WERI-Rb-1 (cell line): Measurements from ENCODE around the gene DFFB.
A peak's percentile ranks its signal among the peaks of the same experiment; 100 is the strongest.

Experiments used
- DNase-seq: peaks from one replicate; pipeline ENCODE4 v3.0.0-alpha.2; 2020
- H3K27ac ChIP-seq: fragments of 250-450 bp; sonication (Bioruptor Pico); 2 replicates; pipeline ENCODE4 v1.5.1; 2020; ENCODE audit warnings: mild to moderate bottlenecking, moderate library complexity
- H3K27me3 ChIP-seq: fragments of 250-450 bp; sonication (Bioruptor Pico); 2 replicates; pipeline ENCODE4 v1.5.1; 2021; ENCODE audit warnings: mild to moderate bottlenecking, low read depth, moderate library complexity; ENCODE audit not compliant: insufficient read depth, severe bottlenecking
- H3K36me3 ChIP-seq: fragments of 250-450 bp; sonication (Bioruptor Pico); 2 replicates; pipeline ENCODE4 v1.5.1; 2020; ENCODE audit warnings: mild to moderate bottlenecking, moderate library complexity
- H3K4me3 ChIP-seq: 2 replicates; pipeline ENCODE4 v1.5.1; 2011; ENCODE audit warnings: low read depth, mild to moderate bottlenecking, control low read depth, low read length
- H3K9me3 ChIP-seq: fragments of 250-450 bp; sonication (Bioruptor Pico); 2 replicates; pipeline ENCODE4 v1.5.1; 2021; ENCODE audit warnings: mild to moderate bottlenecking, moderate library complexity; ENCODE audit not compliant: severe bottlenecking
- TF ChIP-seq, protein P1 (sequence below): IDR thresholded peaks from 2 replicates; pipeline ENCODE4 v1.5.1; 2011; ENCODE audit warnings: low read depth, mild to moderate bottlenecking, control low read depth, inconsistent platforms, low read length

The DFFB gene

DNA sequence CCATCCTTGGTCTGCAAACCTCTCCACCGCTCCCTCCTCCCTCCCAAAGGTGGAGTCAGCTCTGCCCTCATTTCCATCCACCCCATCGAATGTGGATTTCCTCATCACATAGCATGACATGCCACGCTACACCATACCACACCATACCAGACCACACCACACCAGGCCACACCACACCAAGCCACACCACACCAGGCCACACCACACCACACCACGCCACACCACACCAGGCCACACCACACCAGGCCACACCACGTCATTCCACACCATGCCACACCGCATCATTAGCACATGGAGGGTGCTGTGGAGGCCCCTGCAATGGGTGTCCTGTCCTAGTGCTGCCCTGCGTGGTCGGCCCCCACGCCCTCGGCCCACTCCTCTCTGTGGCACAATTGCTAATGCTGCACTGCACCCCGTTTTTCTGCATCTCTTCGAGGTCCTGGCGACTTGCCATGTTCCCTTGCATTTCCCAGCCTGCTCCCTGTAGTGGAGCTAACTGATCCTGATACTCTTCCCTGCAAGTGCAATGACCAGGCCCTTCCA lies 11.3 kb downstream of the DFFB start:
- no peak for DNase-seq
- Histone ChIP-seq H3K27me3 (no peaks in the 10 kb centered on the region), H3K27ac (no peak overlapping the region), H3K36me3 (peaks cover 9% of the 10 kb centered on the region; the same call in 1 of the 2 replicates), H3K9me3 (no peaks in the 10 kb centered on the region), H3K4me3 (no peak overlapping the region)
- TF ChIP-seq, protein P1, sequence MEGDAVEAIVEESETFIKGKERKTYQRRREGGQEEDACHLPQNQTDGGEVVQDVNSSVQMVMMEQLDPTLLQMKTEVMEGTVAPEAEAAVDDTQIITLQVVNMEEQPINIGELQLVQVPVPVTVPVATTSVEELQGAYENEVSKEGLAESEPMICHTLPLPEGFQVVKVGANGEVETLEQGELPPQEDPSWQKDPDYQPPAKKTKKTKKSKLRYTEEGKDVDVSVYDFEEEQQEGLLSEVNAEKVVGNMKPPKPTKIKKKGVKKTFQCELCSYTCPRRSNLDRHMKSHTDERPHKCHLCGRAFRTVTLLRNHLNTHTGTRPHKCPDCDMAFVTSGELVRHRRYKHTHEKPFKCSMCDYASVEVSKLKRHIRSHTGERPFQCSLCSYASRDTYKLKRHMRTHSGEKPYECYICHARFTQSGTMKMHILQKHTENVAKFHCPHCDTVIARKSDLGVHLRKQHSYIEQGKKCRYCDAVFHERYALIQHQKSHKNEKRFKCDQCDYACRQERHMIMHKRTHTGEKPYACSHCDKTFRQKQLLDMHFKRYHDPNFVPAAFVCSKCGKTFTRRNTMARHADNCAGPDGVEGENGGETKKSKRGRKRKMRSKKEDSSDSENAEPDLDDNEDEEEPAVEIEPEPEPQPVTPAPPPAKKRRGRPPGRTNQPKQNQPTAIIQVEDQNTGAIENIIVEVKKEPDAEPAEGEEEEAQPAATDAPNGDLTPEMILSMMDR: no peak

DNA sequence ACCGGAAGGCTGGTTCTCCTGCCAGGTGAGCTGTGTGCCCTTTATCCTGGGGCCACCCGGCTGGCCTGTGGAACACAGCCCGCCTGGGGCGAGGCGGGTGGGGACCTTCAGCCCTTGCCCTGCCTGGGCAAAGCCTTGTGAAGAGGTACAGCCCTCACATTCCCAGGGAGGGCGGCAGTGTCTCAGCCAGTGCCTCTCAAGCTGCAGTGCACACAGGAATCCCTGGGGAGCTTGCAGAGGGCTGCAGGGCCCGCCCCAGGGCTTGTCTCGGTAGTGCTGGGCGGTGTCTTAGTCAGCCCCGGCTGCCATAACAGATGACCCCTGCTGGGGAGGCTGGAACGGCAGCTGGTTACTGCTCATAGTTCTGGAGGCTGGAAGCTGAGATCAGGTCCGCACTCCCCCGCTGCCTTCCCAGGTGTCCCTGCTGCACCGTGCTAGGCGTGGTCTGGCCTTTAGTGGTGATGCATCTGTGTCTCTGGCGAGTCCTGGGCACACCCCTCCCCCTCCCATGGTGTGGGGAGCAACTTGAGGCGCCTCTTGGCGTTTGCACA lies 12.6 kb downstream of the DFFB start:
- H3K9me3 ChIP-seq: no peaks in the 10 kb centered on the region
- no peak overlapping the region for H3K4me3 ChIP-seq
- DNase-seq: peak; percentile 79
- peaks cover 9% of the 10 kb centered on the region; the same call in 1 of the 2 replicates for H3K36me3 ChIP-seq
- TF ChIP-seq, protein P1: peak; percentile 39; the same call in 1 of the 2 replicates
- H3K27me3 ChIP-seq: no peaks in the 10 kb centered on the region
- H3K27ac ChIP-seq: peak overlapping the region; percentile 48; the same call in 1 of the 2 replicates

DNA sequence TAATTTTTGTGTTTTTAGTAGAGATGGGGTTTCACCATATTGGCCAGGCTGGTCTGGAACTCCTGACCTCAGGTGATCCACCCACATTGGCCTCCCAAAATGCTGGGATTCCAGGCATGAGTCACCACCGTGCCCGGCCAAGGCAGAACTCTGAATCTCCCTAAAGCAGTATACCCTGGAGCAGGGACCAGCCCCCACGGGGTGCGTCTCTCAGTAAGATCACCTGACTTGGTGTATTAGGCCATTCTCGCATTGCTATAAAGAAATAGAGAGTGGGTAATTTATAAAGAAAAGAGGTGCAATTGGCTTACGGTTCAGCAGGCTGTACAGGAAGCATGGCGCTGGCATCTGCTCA lies 14.2 kb downstream of the DFFB start:
- peaks cover 9% of the 10 kb centered on the region for H3K36me3 ChIP-seq
- TF ChIP-seq, protein P1: no peak
- no peaks in the 10 kb centered on the region for H3K9me3 ChIP-seq
- no peak overlapping the region for H3K4me3 ChIP-seq
- H3K27ac ChIP-seq: no peak overlapping the region
- H3K27me3 ChIP-seq: no peaks in the 10 kb centered on the region
- DNase-seq: no peak

DNA sequence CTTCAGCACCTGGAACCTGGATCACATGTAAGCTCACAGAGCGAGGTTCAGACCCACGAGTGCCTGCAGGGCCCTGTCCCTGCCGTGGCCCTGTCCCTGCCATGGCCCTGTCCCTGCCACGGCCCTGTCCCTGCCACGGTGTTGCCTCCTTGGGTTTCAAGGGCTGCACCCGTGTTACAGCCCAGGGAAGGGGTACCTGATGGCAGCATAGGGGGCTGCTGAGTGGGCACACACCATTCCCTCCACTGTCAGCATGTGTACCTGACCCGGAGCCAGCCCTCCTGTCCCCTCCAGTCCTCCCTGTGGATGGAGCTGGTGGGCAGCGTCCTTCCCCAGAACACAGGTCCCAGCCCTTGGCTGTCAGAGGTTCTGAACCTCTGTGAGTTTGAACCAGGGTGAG lies 15.3 kb downstream of the DFFB start:
- no peak overlapping the region for H3K27ac ChIP-seq
- H3K27me3 ChIP-seq: no peaks in the 10 kb centered on the region
- H3K9me3 ChIP-seq: no peaks in the 10 kb centered on the region
- TF ChIP-seq, protein P1: no peak
- no peak overlapping the region for H3K4me3 ChIP-seq
- DNase-seq: no peak
- H3K36me3 ChIP-seq: peaks cover 6% of the 10 kb centered on the region

DNA sequence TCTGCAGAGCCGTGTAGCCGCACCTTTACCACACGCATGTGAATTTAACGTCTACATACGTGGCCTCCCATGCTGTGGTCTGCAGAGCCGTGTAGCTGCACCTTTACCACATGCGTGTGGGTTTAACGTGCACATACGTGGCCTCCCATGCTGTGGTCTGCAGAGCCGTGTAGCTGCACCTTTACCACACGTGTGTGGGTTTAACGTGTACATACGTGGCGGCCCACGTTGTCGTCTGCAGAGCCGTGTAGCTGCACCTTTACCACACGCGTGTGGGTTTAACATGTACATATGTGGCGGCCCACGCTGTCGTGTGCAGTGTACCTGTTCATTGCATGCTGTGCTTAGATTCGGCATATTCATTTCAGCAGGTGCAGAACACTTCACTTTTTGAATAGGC lies 17.5 kb downstream of the DFFB start:
- Histone ChIP-seq H3K4me3 (no peak overlapping the region), H3K27ac (no peak overlapping the region)
- no peak for DNase-seq

More for the DNA sequence above, 17.5 kb downstream of the DFFB start:
- Histone ChIP-seq H3K27me3 (no peaks in the 10 kb centered on the region), H3K36me3 (peaks cover 11% of the 10 kb centered on the region), H3K9me3 (no peaks in the 10 kb centered on the region)
- TF ChIP-seq, protein P1: no peak
